ENCODE data around the gene HIVEP3.

DNA sequence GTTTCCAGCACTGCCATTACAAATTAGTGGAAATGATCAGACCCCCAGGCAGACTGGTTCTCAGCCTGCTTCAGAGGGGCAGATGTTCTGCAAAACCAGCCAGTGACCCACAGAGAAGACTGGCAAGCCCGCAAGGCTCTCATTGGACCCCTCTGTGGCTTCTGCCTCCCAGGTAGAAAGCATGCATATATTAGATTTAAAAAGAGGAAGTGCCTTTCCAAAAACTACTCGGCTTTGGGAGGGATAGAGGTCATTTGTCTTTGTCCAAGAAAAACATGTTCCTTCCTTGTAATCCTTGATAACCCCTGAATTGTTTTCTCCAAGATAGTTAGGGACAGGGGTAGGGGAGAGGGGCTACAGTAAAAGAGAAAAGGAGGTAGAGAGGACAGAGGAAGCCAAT is 11.8 kb downstream of the HIVEP3 start:
- TF ChIP-seq TAF1 (IDR thresholded peaks at IDR 0.05; ENCODE audit: low read depth, low read length) (no peak), SPI1 (IDR thresholded peaks at IDR 0.05; ENCODE audit: low read depth, low read length) (peak; percentile 93), POLR2AphosphoS5 (IDR thresholded peaks at IDR 0.05; ENCODE audit: low read depth, low read length) (no peak)

Measured in GM12891 (cell line).